ENCODE measurements around the gene ZNF536.
"Not testable (repeated sequence)": the region's sequence is repeated elsewhere in the genome, so short reads cannot be mapped to it uniquely, and the experiment has no call there.

DNA sequence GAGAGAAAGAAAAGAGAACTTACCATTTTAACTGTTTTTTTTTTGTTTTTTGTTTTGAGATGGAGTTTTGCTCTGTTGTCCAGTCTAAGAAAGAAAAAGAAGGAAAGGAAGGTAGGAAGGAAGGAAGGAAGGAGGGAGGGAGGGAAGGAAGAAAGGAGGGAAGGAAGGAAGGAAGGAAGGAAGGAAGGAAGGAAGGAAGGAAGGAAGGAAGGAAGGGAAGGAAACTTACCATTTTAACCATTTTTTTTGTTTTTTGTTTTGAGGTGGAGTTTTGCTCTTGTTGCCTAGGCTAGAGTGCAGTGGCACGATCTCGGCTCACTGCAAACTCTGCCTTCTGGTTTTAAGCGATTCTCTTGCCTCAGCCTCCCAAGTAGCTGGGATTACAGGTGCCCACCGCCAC is 94.4 kb downstream of the ZNF536 start:
- TF ChIP-seq POLR2AphosphoS5, POLR2A, EP300 (IDR thresholded peaks at IDR 0.05): not testable (repeated sequence)
- TF ChIP-seq, protein P1, sequence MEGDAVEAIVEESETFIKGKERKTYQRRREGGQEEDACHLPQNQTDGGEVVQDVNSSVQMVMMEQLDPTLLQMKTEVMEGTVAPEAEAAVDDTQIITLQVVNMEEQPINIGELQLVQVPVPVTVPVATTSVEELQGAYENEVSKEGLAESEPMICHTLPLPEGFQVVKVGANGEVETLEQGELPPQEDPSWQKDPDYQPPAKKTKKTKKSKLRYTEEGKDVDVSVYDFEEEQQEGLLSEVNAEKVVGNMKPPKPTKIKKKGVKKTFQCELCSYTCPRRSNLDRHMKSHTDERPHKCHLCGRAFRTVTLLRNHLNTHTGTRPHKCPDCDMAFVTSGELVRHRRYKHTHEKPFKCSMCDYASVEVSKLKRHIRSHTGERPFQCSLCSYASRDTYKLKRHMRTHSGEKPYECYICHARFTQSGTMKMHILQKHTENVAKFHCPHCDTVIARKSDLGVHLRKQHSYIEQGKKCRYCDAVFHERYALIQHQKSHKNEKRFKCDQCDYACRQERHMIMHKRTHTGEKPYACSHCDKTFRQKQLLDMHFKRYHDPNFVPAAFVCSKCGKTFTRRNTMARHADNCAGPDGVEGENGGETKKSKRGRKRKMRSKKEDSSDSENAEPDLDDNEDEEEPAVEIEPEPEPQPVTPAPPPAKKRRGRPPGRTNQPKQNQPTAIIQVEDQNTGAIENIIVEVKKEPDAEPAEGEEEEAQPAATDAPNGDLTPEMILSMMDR (IDR thresholded peaks at IDR 0.05) = not testable (repeated sequence)
